GM23338 (cell line): ENCODE results near the gene TPK1. TPM values are rescaled to one million over a fixed set of nuclear protein-coding genes. Genes with fewer than 3 reads are reported as not detected.

Experiments used
- ATAC-seq: fragments of 200-7000 bp; cut with Tn5 transposase; 3 replicates; pipeline ENCODE4 v1.9.1; 2020
- DNase-seq: peaks from one replicate; pipeline ENCODE4 v3.0.0-alpha.2; 2015; ENCODE audit warnings: low spot score
- H2AFZ ChIP-seq: fragments of 200-600 bp; sonication (generic); 2 replicates; pipeline ENCODE4 v1.8.0; 2016; ENCODE audit warnings: antibody characterized with exemption, mild to moderate bottlenecking, moderate library complexity
- H3F3A ChIP-seq: fragments of 200-600 bp; sonication (generic); replicated peaks from 2 replicates; pipeline ENCODE4 v1.8.0; 2017; ENCODE audit warnings: antibody characterized with exemption, mixed run types, low read depth
- H3K27ac ChIP-seq: fragments of 200-600 bp; sonication (generic); 2 replicates; pipeline ENCODE4 v1.6.1; 2016; ENCODE audit warnings: low read depth
- H3K27me3 ChIP-seq: fragments of 200-600 bp; sonication (generic); 2 replicates; pipeline ENCODE4 v1.8.0; 2016; ENCODE audit warnings: mild to moderate bottlenecking, mixed run types, moderate library complexity; ENCODE audit not compliant: insufficient read depth
- H3K36me3 ChIP-seq: fragments of 200-600 bp; sonication (generic); 2 replicates; pipeline ENCODE4 v1.8.0; 2016; ENCODE audit warnings: mild to moderate bottlenecking; ENCODE audit not compliant: insufficient read depth
- H3K4me1 ChIP-seq: fragments of 200-600 bp; sonication (generic); 2 replicates; pipeline ENCODE4 v1.8.0; 2016; ENCODE audit warnings: mild to moderate bottlenecking, moderate library complexity; ENCODE audit not compliant: insufficient read depth
- H3K4me2 ChIP-seq: fragments of 200-600 bp; sonication (generic); 2 replicates; pipeline ENCODE4 v1.7.1; 2017; ENCODE audit warnings: mixed run types
- H3K4me3 ChIP-seq: fragments of 200-600 bp; sonication (generic); 2 replicates; pipeline ENCODE4 v1.6.1; 2016; ENCODE audit warnings: mixed run types
- H3K79me2 ChIP-seq: fragments of 200-600 bp; sonication (generic); replicated peaks from 2 replicates; pipeline ENCODE4 v1.8.0; 2017; ENCODE audit warnings: mild to moderate bottlenecking; ENCODE audit not compliant: insufficient read depth
- H3K9me2 ChIP-seq: fragments of 200-600 bp; sonication (generic); 2 replicates; pipeline ENCODE4 v1.8.0; 2017; ENCODE audit not compliant: insufficient read depth
- H4K20me1 ChIP-seq: fragments of 200-600 bp; sonication (generic); replicated peaks from 2 replicates; pipeline ENCODE4 v1.8.0; 2017; ENCODE audit warnings: mild to moderate bottlenecking; ENCODE audit not compliant: insufficient read depth
- H3K27ac Mint-ChIP-seq: 2 replicates; pipeline ENCODE4 v1.8.0; 2020; ENCODE audit warnings: inconsistent platforms, mild to moderate bottlenecking, moderate library complexity, mixed read lengths
- H3K27me3 Mint-ChIP-seq: 3 replicates; pipeline ENCODE4 v1.8.0; 2022; ENCODE audit warnings: low read depth, mild to moderate bottlenecking, moderate library complexity, mixed read lengths, inconsistent platforms; ENCODE audit not compliant: insufficient read depth, poor library complexity
- H3K36me3 Mint-ChIP-seq: 3 replicates; pipeline ENCODE4 v1.8.0; 2021; ENCODE audit warnings: low read depth, mild to moderate bottlenecking, inconsistent platforms, moderate library complexity, mixed read lengths
- H3K4me1 Mint-ChIP-seq: 3 replicates; pipeline ENCODE4 v1.8.0; 2020; ENCODE audit warnings: mild to moderate bottlenecking, inconsistent platforms, mixed read lengths
- H3K4me3 Mint-ChIP-seq: 3 replicates; pipeline ENCODE4 v1.8.0; 2021; ENCODE audit warnings: moderate library complexity, mild to moderate bottlenecking, inconsistent platforms, mixed read lengths
- H3K9me3 Mint-ChIP-seq: 3 replicates; pipeline ENCODE4 v1.8.0; 2020; ENCODE audit warnings: moderate library complexity, mild to moderate bottlenecking, inconsistent platforms, mixed read lengths
- CREB1 ChIP-seq: fragments of 250-450 bp; sonication (Bioruptor Pico); IDR thresholded peaks from 2 replicates; pipeline ENCODE4 v1.5.0; 2020; ENCODE audit warnings: low read depth, mild to moderate bottlenecking, moderate library complexity
- EZH2 ChIP-seq: fragments of 200-600 bp; sonication (generic); IDR thresholded peaks from one replicate; pipeline ENCODE4 v1.8.0; 2017; ENCODE audit warnings: antibody characterized with exemption, mild to moderate bottlenecking, low read depth; ENCODE audit not compliant: unreplicated experiment
- EZH2phosphoT487 ChIP-seq: fragments of 200-600 bp; sonication (generic); IDR thresholded peaks from one replicate; pipeline ENCODE4 v1.8.1; 2018; ENCODE audit warnings: antibody characterized with exemption; ENCODE audit not compliant: unreplicated experiment
- JUNB ChIP-seq: IDR thresholded peaks from one replicate; pipeline ENCODE4 v1.6.1; 2016; ENCODE audit warnings: antibody characterized with exemption; ENCODE audit not compliant: unreplicated experiment
- NANOG ChIP-seq: IDR thresholded peaks from 2 replicates; pipeline ENCODE4 v1.6.1; 2016; ENCODE audit warnings: antibody characterized with exemption, borderline replicate concordance
- POLR2AphosphoS5 ChIP-seq: IDR thresholded peaks from 2 replicates; pipeline ENCODE4 v1.6.1; 2016; ENCODE audit warnings: antibody characterized with exemption, low read depth
- REST ChIP-seq: IDR thresholded peaks from one replicate; pipeline ENCODE4 v1.6.1; 2018; ENCODE audit warnings: antibody characterized with exemption; ENCODE audit not compliant: unreplicated experiment
- STAT1 ChIP-seq: IDR thresholded peaks from one replicate; pipeline ENCODE4 v1.6.1; 2016; ENCODE audit warnings: antibody characterized with exemption; ENCODE audit not compliant: unreplicated experiment
- ZNF114 ChIP-seq: fragments of 250-450 bp; sonication (Bioruptor Pico); IDR thresholded peaks from 2 replicates; pipeline ENCODE4 v1.5.0; 2020; ENCODE audit warnings: mild to moderate bottlenecking, moderate library complexity
- ZNF331 ChIP-seq: fragments of 250-450 bp; sonication (Bioruptor Pico); IDR thresholded peaks from 2 replicates; pipeline ENCODE4 v1.5.0; 2020; ENCODE audit warnings: low read depth, mild to moderate bottlenecking, moderate library complexity
- ZNF462 ChIP-seq: fragments of 250-450 bp; sonication (Bioruptor Pico); IDR thresholded peaks from 2 replicates; pipeline ENCODE4 v1.5.0; 2020; ENCODE audit warnings: mild to moderate bottlenecking, moderate library complexity
- polyA plus RNA-seq: library from polyadenylated mRNA; unstranded; fragments of >200 nt; fragmentation: Nextera tagmentation; extraction: Ambion mirVana; gene quantifications from 2 replicates; pipeline ENCODE4 v1.2.1, GENCODE V29; 2016
- total RNA-seq: library from RNA; depleted of rRNA; stranded (reverse); fragments of >200 nt; shearing (Covaris generic); gene quantifications from 2 replicates; pipeline ENCODE4 v1.2.3, GENCODE V29; 2014
- TF ChIP-seq, protein P1 (sequence below): IDR thresholded peaks from 2 replicates; pipeline ENCODE4 v1.6.1; 2016; ENCODE audit warnings: antibody characterized with exemption

TPK1 gene
- total and polyA plus RNA-seq, 2 experiments from 2014 or later: 2.6 to 2.9 TPM

- TF ChIP-seq ZNF462 (CRISPR knock-in tag): no peak
- TF ChIP-seq EZH2: no peak
- TF ChIP-seq JUNB: no peak
- no peak for TF ChIP-seq NANOG
These were observed 76.2 kb downstream of the TPK1 start (continued) for GRCh38 chr7:144759653-144760052.

DNA sequence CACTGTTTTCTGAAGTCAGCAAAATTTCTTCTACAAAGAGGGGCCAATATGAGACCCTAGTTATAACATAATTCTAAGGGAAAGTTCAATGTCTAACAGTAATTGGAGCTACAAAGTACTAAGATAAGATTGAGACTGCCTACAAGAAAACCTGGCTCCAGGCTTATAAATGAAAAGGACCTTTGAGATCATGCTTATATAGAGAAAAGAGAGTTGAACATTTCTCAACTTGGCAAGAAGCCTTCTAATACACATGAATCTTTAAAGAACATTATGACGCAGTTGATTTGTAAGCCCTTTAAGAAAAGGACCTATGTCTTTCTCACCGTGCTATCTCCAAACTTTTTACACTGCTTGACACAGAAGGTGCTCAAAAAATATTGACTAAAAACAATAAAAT lies 87.9 kb downstream of the TPK1 start:
- no peaks in the 10 kb centered on the region for H3K27me3 ChIP-seq
- no peak overlapping the region for H2AFZ ChIP-seq
- no peaks in the 10 kb centered on the region for H3K79me2 ChIP-seq
- no peaks in the 10 kb centered on the region for H3K9me3 Mint-ChIP-seq
- H3K36me3 ChIP-seq: no peaks in the 10 kb centered on the region
- ATAC-seq (no peak), DNase-seq (no peak)
- H3K4me1 Mint-ChIP-seq: no peaks in the 10 kb centered on the region
- H3K4me3 Mint-ChIP-seq: no peak overlapping the region
- H3K27ac Mint-ChIP-seq: no peak overlapping the region
- peaks cover 2% of the 10 kb centered on the region for H3K27me3 Mint-ChIP-seq
- H3K4me3 ChIP-seq: no peak overlapping the region
- no peak overlapping the region for H3K4me2 ChIP-seq
- H4K20me1 ChIP-seq: no peaks in the 10 kb centered on the region
- no peaks in the 10 kb centered on the region for H3F3A ChIP-seq
- H3K9me2 ChIP-seq: no peaks in the 10 kb centered on the region
- H3K27ac ChIP-seq: no peak overlapping the region
- H3K4me1 ChIP-seq: no peaks in the 10 kb centered on the region
- no peaks in the 10 kb centered on the region for H3K36me3 Mint-ChIP-seq
- no peak for TF ChIP-seq ZNF331 (CRISPR knock-in tag)
- TF ChIP-seq ZNF114: no peak
- TF ChIP-seq REST: no peak
- TF ChIP-seq POLR2AphosphoS5: no peak
- no peak for TF ChIP-seq EZH2
- no peak for TF ChIP-seq NANOG
- TF ChIP-seq CREB1 (CRISPR knock-in tag): no peak
- TF ChIP-seq EZH2phosphoT487: no peak
- no peak for TF ChIP-seq STAT1
- TF ChIP-seq, protein P1, sequence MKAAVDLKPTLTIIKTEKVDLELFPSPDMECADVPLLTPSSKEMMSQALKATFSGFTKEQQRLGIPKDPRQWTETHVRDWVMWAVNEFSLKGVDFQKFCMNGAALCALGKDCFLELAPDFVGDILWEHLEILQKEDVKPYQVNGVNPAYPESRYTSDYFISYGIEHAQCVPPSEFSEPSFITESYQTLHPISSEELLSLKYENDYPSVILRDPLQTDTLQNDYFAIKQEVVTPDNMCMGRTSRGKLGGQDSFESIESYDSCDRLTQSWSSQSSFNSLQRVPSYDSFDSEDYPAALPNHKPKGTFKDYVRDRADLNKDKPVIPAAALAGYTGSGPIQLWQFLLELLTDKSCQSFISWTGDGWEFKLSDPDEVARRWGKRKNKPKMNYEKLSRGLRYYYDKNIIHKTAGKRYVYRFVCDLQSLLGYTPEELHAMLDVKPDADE: no peak
